Activated naive CD4-positive, alpha-beta T cell treated with anti-CD3 and anti-CD28 coated beads for 36 hours (primary cell): ENCODE data around the gene RBMS3. TPM values are rescaled to one million over a fixed set of nuclear protein-coding genes. Genes with fewer than 3 reads are reported as not detected.

Experiments
- CTCF ChIA-PET: fragments of 350-600 bp; sonication (Branson Sonifier 250); formaldehyde crosslinking; loops from one replicate; lab custom pipeline; 2021; ENCODE audit warnings: antibody characterized with exemption; lab: Charles Lee
- DNase-seq: peaks from one replicate; pipeline ENCODE4 v3.0.0-alpha.2; 2020
- H3K27ac Mint-ChIP-seq: one replicate; pipeline ENCODE4 v1.8.0; 2021; ENCODE audit warnings: mild to moderate bottlenecking, mixed read lengths
- H3K27me3 Mint-ChIP-seq: one replicate; pipeline ENCODE4 v1.8.0; 2021; ENCODE audit warnings: low read depth, mixed read lengths
- H3K36me3 Mint-ChIP-seq: one replicate; pipeline ENCODE4 v1.8.0; 2021; ENCODE audit warnings: low read depth, mixed read lengths
- H3K4me1 Mint-ChIP-seq: one replicate; pipeline ENCODE4 v1.8.0; 2021; ENCODE audit warnings: low read depth, mixed read lengths
- H3K4me3 Mint-ChIP-seq: one replicate; pipeline ENCODE4 v1.8.0; 2021; ENCODE audit warnings: mild to moderate bottlenecking, moderate library complexity, mixed read lengths
- H3K9me3 Mint-ChIP-seq: one replicate; pipeline ENCODE4 v1.8.0; 2021; ENCODE audit warnings: mixed read lengths
- intact Hi-C: fragments of 100-400 bp; cut with micrococcal nuclease; formaldehyde crosslinking; loops from one replicate; pipeline ENCODE4 v1.15.1; 2023
- total RNA-seq, 2 experiments: library from RNA; stranded (reverse); gene quantifications; one replicate each; pipeline ENCODE4 v1.2.3, GENCODE V29; 2021

The RBMS3 gene
- total RNA-seq, 2 experiments from 2014 or later = 0.84 to 1.1 TPM

DNA sequence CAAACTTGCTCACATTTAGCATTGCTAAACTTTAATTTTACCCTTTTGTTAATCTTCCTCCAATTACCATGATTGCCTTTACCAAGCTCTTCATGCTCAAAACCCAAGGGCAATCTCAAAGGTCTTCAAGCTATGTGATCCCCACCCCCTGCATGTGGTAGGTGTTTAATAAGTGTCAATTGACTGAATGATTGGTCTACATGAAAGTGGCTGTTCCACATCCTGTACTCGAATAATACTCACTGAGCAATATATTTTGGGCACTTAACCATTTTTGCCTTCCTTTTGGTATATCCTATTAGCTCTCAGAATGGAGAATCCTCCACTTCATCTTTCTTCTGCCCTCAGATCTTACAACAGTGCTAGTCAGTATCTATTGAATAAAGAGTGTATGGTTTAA is 17.1 kb downstream of the RBMS3 start:
- H3K27ac Mint-ChIP-seq = no peak overlapping the region
- intact Hi-C loops = no loop called here
- DNase-seq = no peak
- H3K4me1 Mint-ChIP-seq = peaks cover 5% of the 10 kb centered on the region
- H3K4me3 Mint-ChIP-seq = no peak overlapping the region
- H3K27me3 Mint-ChIP-seq = peaks cover 3% of the 10 kb centered on the region
- no peaks in the 10 kb centered on the region for H3K36me3 Mint-ChIP-seq
- CTCF ChIA-PET = no interaction called here
- no peaks in the 10 kb centered on the region for H3K9me3 Mint-ChIP-seq

DNA sequence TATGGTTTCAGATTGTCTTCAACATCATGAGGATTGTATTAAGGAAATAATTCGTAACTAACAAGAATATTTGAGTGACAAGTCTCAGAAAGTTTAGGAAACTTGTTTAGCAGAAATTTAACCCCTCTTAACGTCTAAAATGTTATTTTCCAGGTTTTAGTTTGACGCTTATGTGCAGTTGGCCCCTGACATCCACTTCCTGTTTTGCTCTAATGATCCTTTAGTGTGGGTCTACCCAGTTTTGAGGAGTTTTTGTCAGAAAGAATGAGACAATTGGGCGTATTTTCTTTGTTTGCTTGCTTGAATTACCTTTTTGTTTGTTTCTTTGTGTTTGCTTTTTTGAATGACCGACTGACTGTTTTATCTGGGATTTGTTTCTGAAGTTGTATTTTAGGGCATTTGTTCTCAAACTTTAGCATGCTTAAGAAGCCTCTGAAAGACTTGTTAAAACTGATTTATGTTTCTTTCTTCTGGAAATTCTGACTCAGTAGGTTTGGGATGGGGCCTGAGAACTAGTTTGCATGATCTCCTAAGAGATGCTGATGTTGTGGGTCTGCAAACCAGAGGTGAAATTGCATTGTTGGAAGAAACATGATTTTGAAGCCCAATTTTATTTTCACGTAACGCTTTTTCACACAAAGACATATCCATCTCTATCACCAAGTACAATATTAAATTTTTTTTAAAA is 20.6 kb downstream of the RBMS3 start:
- H3K9me3 Mint-ChIP-seq = no peaks in the 10 kb centered on the region
- no peaks in the 10 kb centered on the region for H3K36me3 Mint-ChIP-seq
- peaks cover 5% of the 10 kb centered on the region for H3K4me1 Mint-ChIP-seq
- intact Hi-C loops = no loop called here
- H3K4me3 Mint-ChIP-seq = no peak overlapping the region
- H3K27me3 Mint-ChIP-seq = peaks cover 3% of the 10 kb centered on the region
- CTCF ChIA-PET = no interaction called here
- no peak for DNase-seq
- H3K27ac Mint-ChIP-seq = no peak overlapping the region

DNA sequence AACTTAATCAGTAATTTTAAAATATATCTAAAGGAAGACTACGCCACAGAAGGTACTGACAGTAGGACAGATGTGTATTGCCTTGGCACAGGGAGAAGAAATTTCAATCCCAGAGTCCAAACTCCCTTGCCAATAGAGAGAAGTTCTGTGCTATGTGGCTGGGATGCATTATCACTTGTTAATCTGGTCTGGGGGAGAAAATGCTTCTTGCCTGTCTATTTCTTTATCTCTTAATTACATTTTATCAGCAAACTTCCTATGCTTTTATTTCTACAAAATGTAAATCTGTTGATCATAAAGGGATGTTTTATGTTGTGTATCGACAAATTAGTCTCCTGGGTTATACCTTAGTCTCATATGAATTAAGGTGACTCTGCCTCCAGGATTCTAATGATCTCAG is 21.7 kb downstream of the RBMS3 start:
- H3K36me3 Mint-ChIP-seq = no peaks in the 10 kb centered on the region
- intact Hi-C loops = no loop called here
- H3K4me3 Mint-ChIP-seq = no peak overlapping the region
- H3K9me3 Mint-ChIP-seq = no peaks in the 10 kb centered on the region
- no peak for DNase-seq
- CTCF ChIA-PET = no interaction called here
- H3K27me3 Mint-ChIP-seq = peaks cover 3% of the 10 kb centered on the region
- H3K27ac Mint-ChIP-seq = no peak overlapping the region
- peaks cover 5% of the 10 kb centered on the region for H3K4me1 Mint-ChIP-seq

DNA sequence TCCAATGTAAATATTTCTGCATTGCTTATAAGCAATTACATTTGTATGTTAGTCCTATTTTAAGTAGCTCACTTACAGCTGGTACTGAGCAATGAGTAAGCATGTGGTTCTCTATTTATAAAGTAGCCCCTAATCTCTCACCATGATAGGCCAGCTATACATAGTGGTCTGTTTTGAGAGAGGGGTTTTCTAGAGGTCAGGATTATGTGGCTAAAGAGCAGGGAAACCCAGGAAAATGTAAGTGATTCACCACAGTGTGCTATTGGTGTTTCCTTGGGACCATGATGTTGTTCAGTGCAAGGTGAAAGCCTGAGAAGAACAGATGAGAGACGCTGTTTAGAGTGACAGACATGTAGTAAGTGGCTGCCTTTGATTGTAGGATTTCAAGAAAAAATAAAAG is 26.4 kb downstream of the RBMS3 start:
- CTCF ChIA-PET = no interaction called here
- no peaks in the 10 kb centered on the region for H3K36me3 Mint-ChIP-seq

DNA sequence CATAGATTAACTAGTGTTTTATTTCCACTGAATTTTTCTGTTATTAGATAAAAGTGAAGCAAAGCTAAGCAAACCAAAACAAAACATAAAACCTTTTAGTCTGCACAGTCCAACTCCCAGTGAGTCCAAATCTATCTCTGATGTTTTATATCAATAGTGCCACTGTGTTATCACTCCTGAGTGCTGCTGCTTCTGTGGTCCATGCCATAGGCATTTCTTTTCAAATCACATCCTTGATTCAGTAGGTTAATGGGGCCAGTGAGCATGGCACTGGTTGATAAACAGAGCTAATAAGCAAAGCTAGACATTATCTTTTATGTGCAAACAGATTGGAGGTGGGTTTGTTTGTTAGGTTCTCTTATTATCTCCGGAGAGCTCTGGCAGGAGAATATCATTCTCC is 30.0 kb downstream of the RBMS3 start:
- H3K27me3 Mint-ChIP-seq = peaks cover 3% of the 10 kb centered on the region
- DNase-seq = no peak
- no peaks in the 10 kb centered on the region for H3K9me3 Mint-ChIP-seq
- CTCF ChIA-PET = no interaction called here
- no peaks in the 10 kb centered on the region for H3K4me1 Mint-ChIP-seq
- intact Hi-C loops = no loop called here
- no peaks in the 10 kb centered on the region for H3K36me3 Mint-ChIP-seq
- H3K4me3 Mint-ChIP-seq = no peak overlapping the region
- no peak overlapping the region for H3K27ac Mint-ChIP-seq

More for the DNA sequence above, 26.4 kb downstream of the RBMS3 start:
- intact Hi-C loops = no loop called here
- no peak overlapping the region for H3K4me3 Mint-ChIP-seq
- H3K4me1 Mint-ChIP-seq = no peaks in the 10 kb centered on the region
- no peak overlapping the region for H3K27ac Mint-ChIP-seq
- no peaks in the 10 kb centered on the region for H3K9me3 Mint-ChIP-seq
- no peak for DNase-seq
- peaks cover 3% of the 10 kb centered on the region for H3K27me3 Mint-ChIP-seq

DNA sequence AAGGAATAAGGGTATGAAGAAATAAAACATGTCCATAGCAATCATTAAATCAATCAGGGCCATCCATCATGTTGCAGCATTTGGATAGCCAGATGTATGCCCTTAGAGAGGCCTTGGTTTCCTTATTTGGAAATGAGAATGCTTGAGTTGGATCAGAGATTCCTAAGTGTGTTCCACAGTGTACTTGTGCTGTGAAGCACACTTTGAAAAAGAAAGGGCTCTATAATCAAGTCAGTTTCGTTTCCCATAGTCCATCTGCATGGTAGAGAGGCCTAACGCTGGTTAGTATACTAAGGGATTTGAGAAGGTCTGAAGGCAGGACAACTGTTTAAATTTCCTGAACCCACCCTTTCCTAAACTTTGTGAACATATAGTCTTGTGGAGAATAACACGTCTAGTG is 30.9 kb downstream of the RBMS3 start:
- Mint-ChIP-seq H3K9me3 (no peaks in the 10 kb centered on the region), H3K27ac (no peak overlapping the region), H3K36me3 (no peaks in the 10 kb centered on the region), H3K27me3 (peaks cover 5% of the 10 kb centered on the region), H3K4me3 (no peak overlapping the region), H3K4me1 (no peaks in the 10 kb centered on the region)
- no peak for DNase-seq
- CTCF ChIA-PET = no interaction called here
- intact Hi-C loops = no loop called here

DNA sequence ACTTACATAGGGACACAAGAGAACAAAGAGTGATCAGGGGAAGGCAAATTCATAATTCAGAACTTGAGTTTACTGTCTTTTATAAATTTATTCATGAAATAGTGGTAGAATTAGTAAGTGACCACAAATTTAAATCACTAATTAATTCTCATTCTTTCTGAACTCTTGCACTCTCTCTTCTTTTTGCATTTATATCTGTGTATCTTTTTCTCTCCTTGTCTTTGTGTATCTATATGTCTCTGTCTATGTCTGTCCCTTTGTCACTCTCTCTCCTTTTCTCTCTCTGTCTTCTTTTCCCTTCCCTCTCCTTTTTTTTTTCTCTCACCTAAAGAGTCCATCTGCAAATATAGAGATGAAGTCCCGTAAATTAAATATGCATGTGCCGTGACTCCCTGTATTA is 31.5 kb downstream of the RBMS3 start:
- H3K9me3 Mint-ChIP-seq = no peaks in the 10 kb centered on the region
- no peak for DNase-seq
- H3K27ac Mint-ChIP-seq = no peak overlapping the region
- CTCF ChIA-PET = no interaction called here
- no peak overlapping the region for H3K4me3 Mint-ChIP-seq
- intact Hi-C loops = no loop called here
- no peaks in the 10 kb centered on the region for H3K36me3 Mint-ChIP-seq
- no peaks in the 10 kb centered on the region for H3K4me1 Mint-ChIP-seq
- peaks cover 5% of the 10 kb centered on the region for H3K27me3 Mint-ChIP-seq

DNA sequence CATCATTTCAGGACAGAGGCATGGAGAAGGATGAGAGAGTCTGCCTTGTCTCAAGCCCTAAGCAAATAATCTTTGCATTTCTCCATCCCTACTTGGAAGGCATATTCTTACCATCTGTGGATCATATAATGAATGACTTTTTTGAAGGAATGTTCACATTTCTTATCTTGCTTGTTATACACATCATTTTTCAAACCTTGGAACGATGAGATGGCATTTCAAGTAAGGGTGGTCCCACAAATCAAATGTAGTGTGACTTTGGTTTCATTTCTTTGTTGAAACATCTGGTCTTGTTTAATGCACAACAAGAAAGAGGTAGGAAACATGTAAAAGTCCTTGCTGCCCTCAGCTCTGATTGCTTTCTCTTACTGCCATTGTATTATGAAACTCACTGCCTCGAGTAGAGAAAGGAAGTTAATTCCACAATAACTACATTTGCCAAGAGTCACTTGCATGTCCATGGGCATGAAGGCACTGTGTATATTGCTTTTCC is 32.1 kb downstream of the RBMS3 start:
- Mint-ChIP-seq H3K27ac (no peak overlapping the region), H3K36me3 (no peaks in the 10 kb centered on the region), H3K4me1 (no peaks in the 10 kb centered on the region), H3K27me3 (peaks cover 5% of the 10 kb centered on the region), H3K4me3 (no peak overlapping the region), H3K9me3 (no peaks in the 10 kb centered on the region)
- CTCF ChIA-PET = no interaction called here
- DNase-seq = no peak
- intact Hi-C loops = no loop called here

DNA sequence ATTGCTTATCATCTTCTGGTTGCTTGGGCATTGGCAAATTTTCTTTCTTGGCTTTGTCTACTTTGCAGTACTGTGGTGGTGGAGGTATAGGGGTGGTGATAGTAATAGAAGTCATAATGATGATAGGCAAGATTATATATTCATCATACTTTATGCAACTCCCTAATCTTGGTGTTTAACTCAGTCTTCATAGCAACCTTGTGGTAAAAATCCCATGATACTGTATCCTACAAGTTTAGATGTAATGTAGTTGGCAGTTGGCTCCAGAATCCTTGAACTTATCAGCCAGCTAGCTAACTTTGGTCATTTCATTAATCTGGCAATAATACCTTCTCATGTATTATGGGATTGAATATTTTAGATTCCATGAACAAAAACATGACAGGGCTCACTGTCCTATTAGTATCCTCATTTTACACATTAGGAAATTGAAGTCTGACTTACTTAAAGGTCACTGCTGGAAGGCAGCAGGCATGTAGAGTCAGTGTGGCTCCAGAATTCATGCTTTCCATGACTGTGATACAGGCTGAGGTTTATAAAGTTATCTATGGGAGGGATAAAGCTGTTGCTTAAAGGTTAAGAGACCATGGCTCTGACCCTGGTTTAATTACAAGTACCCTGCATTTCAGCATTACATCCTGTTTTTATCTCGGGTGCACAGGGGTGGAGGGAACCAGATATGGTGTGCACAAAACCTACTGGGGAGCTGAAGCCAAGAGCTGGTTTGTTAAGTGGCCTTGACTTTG is 33.3 kb downstream of the RBMS3 start:
- CTCF ChIA-PET = interaction anchor here (0.6 kb wide), 1 partner anchor 261 kb away, joined by 3 read pairs; no protein-coding TSS in a partner anchor
- H3K27ac Mint-ChIP-seq = no peak overlapping the region
- peaks cover 2% of the 10 kb centered on the region for H3K27me3 Mint-ChIP-seq
- no peak overlapping the region for H3K4me3 Mint-ChIP-seq
- intact Hi-C loops = no loop called here
- no peaks in the 10 kb centered on the region for H3K4me1 Mint-ChIP-seq
- no peaks in the 10 kb centered on the region for H3K36me3 Mint-ChIP-seq
- no peak for DNase-seq
- H3K9me3 Mint-ChIP-seq = no peaks in the 10 kb centered on the region

DNA sequence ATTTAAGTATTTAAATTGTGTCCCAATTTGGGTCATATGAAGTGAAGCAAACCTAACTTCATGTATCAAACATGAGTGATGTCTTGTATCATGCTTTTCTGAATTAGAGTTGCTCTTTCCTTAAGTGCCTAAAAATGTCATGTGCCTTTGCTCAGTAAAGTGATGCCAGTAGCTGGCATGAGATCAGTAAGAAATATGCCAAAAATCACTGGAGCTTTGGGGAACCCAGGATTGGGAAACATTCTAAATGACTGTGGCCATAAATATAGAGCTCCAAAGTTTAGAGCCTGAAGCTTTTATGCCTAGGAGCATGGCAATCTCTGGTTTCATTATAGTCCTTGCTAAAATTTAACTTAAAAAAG is 33.8 kb downstream of the RBMS3 start:
- Mint-ChIP-seq H3K9me3 (no peaks in the 10 kb centered on the region), H3K27me3 (peaks cover 2% of the 10 kb centered on the region), H3K36me3 (no peaks in the 10 kb centered on the region), H3K4me3 (no peak overlapping the region), H3K27ac (no peak overlapping the region), H3K4me1 (no peaks in the 10 kb centered on the region)
- no peak for DNase-seq
- CTCF ChIA-PET = no interaction called here
- intact Hi-C loops = no loop called here

DNA sequence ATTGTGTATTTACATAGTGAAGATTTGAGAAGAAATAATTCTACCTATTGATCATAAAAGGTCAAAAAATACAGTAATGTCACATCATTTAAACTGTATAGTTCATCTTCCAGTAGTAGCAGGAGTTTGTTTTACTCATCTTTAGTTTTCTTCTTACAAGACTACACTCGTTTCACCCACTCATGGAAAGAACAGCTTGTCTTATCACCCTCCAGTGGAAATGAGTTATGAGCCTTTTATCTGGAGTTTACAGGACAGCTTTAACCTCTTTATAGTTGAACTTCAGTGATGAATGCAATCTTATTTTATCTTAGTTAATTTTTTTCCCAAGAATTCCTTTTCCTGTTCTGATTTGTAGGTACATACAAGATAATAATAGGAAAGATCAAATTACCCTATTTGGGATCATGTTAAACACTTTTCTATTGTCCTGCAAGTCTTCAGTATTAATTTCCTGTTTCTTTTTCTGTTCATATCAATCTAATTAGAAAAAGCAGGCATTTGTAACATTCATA is 36.8 kb downstream of the RBMS3 start:
- Mint-ChIP-seq H3K9me3 (no peaks in the 10 kb centered on the region), H3K27me3 (peaks cover 2% of the 10 kb centered on the region), H3K36me3 (no peaks in the 10 kb centered on the region), H3K4me1 (no peaks in the 10 kb centered on the region), H3K4me3 (no peak overlapping the region), H3K27ac (no peak overlapping the region)
- DNase-seq = no peak
- intact Hi-C loops = no loop called here
- CTCF ChIA-PET = no interaction called here

DNA sequence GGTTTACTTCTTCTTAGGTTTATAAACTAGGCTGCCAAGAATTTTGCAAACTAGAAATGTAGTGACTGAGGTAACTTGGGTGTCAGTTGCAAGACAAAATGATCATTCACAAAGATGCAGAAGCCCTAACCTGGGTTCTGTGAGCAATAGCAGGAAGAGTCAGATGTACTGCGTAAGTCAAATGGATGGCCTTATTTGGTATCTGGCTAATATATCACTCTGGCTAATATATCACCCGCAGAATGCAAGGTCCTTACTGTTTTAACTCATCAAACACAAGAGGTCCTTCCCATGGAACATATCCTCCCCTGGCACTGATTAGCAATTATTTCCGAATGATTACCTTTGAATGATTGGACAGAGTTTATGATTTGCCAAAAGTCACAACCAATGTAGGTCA is 37.4 kb downstream of the RBMS3 start:
- no peak overlapping the region for H3K27ac Mint-ChIP-seq
- H3K4me3 Mint-ChIP-seq = no peak overlapping the region
- H3K9me3 Mint-ChIP-seq = no peaks in the 10 kb centered on the region
- no peak for DNase-seq
- intact Hi-C loops = no loop called here
- no peaks in the 10 kb centered on the region for H3K4me1 Mint-ChIP-seq
- peaks cover 2% of the 10 kb centered on the region for H3K27me3 Mint-ChIP-seq
- CTCF ChIA-PET = no interaction called here
- H3K36me3 Mint-ChIP-seq = no peaks in the 10 kb centered on the region

DNA sequence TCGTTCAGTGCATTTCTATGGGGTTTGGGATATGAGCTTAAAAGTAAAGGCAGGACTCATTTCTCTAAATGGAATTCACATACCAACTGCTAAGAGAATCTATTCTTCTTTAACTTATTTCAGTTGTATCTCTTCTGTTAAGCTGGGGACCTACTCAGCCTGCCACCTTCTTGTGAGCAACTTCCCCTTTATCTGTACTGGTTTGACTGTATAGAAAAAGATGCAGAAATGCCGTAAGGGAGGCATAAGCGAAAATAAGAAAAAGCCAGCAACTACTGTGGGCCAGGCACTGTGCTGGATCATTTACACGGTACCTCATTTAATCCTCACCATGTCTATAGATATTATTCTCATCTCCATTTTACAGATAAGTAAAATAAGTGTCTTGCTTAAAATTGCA is 38.4 kb downstream of the RBMS3 start:
- H3K4me1 Mint-ChIP-seq = no peaks in the 10 kb centered on the region
- DNase-seq = no peak
- no peak overlapping the region for H3K27ac Mint-ChIP-seq
- peaks cover 2% of the 10 kb centered on the region for H3K27me3 Mint-ChIP-seq
- H3K9me3 Mint-ChIP-seq = no peaks in the 10 kb centered on the region
- H3K4me3 Mint-ChIP-seq = no peak overlapping the region
- no peaks in the 10 kb centered on the region for H3K36me3 Mint-ChIP-seq
- CTCF ChIA-PET = interaction anchor here (0.6 kb wide), 1 partner anchor 1531 kb away, joined by 3 read pairs; no protein-coding TSS in a partner anchor
- intact Hi-C loops = no loop called here
